Measurements from ENCODE around the gene GNAO1.

The GNAO1 gene

GRCh38 chr16:56244612-56245011 lies 53.3 kb downstream of the GNAO1 start:
- DNase-seq = no peak

GRCh38 chr16:56245197-56245596 lies 53.9 kb downstream of the GNAO1 start:
- DNase-seq = no peak

GRCh38 chr16:56246051-56246817 lies 54.9 kb downstream of the GNAO1 start:
- DNase-seq = no peak

- no peak for DNase-seq
These were observed 55.7 kb downstream of the GNAO1 start for GRCh38 chr16:56247018-56247417.

- DNase-seq = no peak
These were observed 56.5 kb downstream of the GNAO1 start for GRCh38 chr16:56247808-56248207.

- DNase-seq = no peak
These were observed 61.5 kb downstream of the GNAO1 start for GRCh38 chr16:56252835-56253234.

- DNase-seq = no peak
These were observed 64.6 kb downstream of the GNAO1 start for GRCh38 chr16:56255904-56256303.

GRCh38 chr16:56257239-56257638 lies 66.0 kb downstream of the GNAO1 start:
- DNase-seq = no peak

- DNase-seq = no peak
These were observed 66.5 kb downstream of the GNAO1 start for GRCh38 chr16:56257666-56258342.

GRCh38 chr16:56258508-56259424 lies 67.5 kb downstream of the GNAO1 start:
- DNase-seq = no peak

- DNase-seq = no peak
These were observed 68.1 kb downstream of the GNAO1 start for GRCh38 chr16:56259425-56259779.

- DNase-seq = no peak
These were observed 69.3 kb downstream of the GNAO1 start for GRCh38 chr16:56260378-56261160.

GRCh38 chr16:56261656-56262055 lies 70.4 kb downstream of the GNAO1 start:
- no peak for DNase-seq

- peak; percentile 52 for DNase-seq
These were observed 70.9 kb downstream of the GNAO1 start for GRCh38 chr16:56262148-56262547.

GRCh38 chr16:56262551-56263245 lies 71.4 kb downstream of the GNAO1 start:
- no peak for DNase-seq

- no peak for DNase-seq
These were observed 72.7 kb downstream of the GNAO1 start for GRCh38 chr16:56263711-56264608.

GRCh38 chr16:56264609-56264972 lies 73.3 kb downstream of the GNAO1 start:
- no peak for DNase-seq

GRCh38 chr16:56265184-56265583 lies 73.9 kb downstream of the GNAO1 start:
- no peak for DNase-seq

- DNase-seq = no peak
These were observed 74.5 kb downstream of the GNAO1 start for GRCh38 chr16:56265746-56266145.

GRCh38 chr16:56266641-56267607 lies 75.6 kb downstream of the GNAO1 start:
- no peak for DNase-seq
